ENCODE results near the gene DCAF12. TPM values are rescaled to one million over a fixed set of nuclear protein-coding genes. Genes with fewer than 3 reads are reported as not detected.
"Not testable (repeated sequence)": the region's sequence is repeated elsewhere in the genome, so short reads cannot be mapped to it uniquely, and the experiment has no call there.

The DCAF12 gene
- total RNA-seq, 2 donors from 2014 or later, result 35.0 to 37.0 TPM

DNA sequence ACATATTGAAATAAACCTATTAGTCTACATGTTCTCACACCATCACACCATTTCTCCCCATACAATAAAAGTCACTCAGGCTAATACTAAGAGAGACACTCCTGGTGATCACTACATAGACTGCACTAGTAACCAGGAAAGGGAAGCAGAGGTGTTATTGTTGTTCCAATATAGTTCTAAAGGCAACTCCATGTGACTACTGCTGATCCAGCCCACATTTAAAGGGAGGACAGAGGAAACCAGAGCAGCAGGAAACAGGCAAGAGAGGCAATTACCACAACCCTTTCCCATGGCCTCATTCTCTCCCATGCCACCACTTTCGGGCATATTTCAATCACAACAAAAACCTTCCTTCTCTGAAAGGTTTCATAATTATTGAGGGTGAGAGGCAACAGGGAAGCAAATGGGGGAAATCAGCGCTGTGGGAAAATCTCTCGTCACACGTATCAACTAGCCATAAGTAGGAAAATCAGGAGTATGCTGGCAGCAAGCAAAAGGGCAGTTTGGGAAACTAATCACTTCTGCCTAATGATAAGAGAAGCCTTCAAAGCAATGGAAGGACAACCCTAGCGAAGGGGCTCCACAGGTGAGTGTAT lies 79.6 kb downstream of the DCAF12 start:
- TF ChIP-seq, protein P1, sequence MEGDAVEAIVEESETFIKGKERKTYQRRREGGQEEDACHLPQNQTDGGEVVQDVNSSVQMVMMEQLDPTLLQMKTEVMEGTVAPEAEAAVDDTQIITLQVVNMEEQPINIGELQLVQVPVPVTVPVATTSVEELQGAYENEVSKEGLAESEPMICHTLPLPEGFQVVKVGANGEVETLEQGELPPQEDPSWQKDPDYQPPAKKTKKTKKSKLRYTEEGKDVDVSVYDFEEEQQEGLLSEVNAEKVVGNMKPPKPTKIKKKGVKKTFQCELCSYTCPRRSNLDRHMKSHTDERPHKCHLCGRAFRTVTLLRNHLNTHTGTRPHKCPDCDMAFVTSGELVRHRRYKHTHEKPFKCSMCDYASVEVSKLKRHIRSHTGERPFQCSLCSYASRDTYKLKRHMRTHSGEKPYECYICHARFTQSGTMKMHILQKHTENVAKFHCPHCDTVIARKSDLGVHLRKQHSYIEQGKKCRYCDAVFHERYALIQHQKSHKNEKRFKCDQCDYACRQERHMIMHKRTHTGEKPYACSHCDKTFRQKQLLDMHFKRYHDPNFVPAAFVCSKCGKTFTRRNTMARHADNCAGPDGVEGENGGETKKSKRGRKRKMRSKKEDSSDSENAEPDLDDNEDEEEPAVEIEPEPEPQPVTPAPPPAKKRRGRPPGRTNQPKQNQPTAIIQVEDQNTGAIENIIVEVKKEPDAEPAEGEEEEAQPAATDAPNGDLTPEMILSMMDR (conservative IDR thresholded peaks at IDR 0.05), result no peak
- Histone ChIP-seq H3K36me3 (ENCODE audit: control insufficient read depth, insufficient read depth, low read length) (peaks cover 43% of the 10 kb centered on the region), H3K9me3 (ENCODE audit: control insufficient read depth, low read length) (no peaks in the 10 kb centered on the region), H3K27me3 (ENCODE audit: control insufficient read depth, insufficient read depth, low read length, poor library complexity, severe bottlenecking) (no peaks in the 10 kb centered on the region), H3K4me1 (ENCODE audit: control insufficient read depth, insufficient read depth, low read length) (no peaks in the 10 kb centered on the region), H3K4me3 (ENCODE audit: low read length) (peak overlapping the region; percentile 100), H3K27ac (ENCODE audit: low read depth, low read length) (no peak overlapping the region), H3K9ac (ENCODE audit: extremely low read depth, low read length, poor library complexity, severe bottlenecking) (peak overlapping the region; percentile 97)
- Mint-ChIP-seq H3K9me3 (peaks cover 19% of the 10 kb centered on the region), H3K36me3 (ENCODE audit: low read depth) (peaks cover 34% of the 10 kb centered on the region), H3K4me3 (peak overlapping the region; percentile 94), H3K27me3 (ENCODE audit: insufficient read depth) (no peaks in the 10 kb centered on the region), H3K27ac (peak overlapping the region; percentile 100), H3K4me1 (peaks cover 25% of the 10 kb centered on the region)
- WGBS, 2 experiments (ENCODE audit: insufficient coverage in 1 of 2, insufficient read length in 1 of 2), result 76 to 78% methylated on average over 4 to 5 of the region's 5 CpGs
- peak; percentile 45 for DNase-seq

DNA sequence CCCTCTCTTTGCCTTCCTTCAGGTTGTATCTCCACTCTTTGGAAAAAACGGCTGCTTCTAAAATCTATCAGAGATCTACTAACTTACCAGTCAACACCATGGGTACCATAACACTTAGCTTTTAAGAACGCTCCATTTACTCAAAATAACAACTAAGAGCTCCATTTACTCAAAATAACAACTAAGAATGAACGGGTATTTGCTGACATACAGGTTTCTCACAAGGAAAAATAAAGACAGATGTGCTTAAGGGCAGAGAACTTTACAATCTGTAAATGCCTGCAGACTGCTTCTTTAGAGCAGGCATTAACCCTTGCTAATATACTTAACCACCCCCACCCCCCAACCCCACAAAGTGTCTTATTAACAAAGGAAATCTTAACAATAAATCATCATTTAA lies 80.6 kb downstream of the DCAF12 start:
- peaks cover 10% of the 10 kb centered on the region for H3K9me3 Mint-ChIP-seq
- no peak overlapping the region for H3K27ac Mint-ChIP-seq
- no peaks in the 10 kb centered on the region for H3K27me3 Mint-ChIP-seq (ENCODE audit: insufficient read depth)
- 88 to 100% methylated on average over 2 to 3 of the region's 3 CpGs for WGBS, 2 experiments (ENCODE audit: insufficient coverage in 1 of 2, insufficient read length in 1 of 2)
- peak overlapping the region; percentile 94 for H3K4me3 Mint-ChIP-seq
- Histone ChIP-seq H3K27me3 (ENCODE audit: control insufficient read depth, insufficient read depth, low read length, poor library complexity, severe bottlenecking) (no peaks in the 10 kb centered on the region), H3K9ac (ENCODE audit: extremely low read depth, low read length, poor library complexity, severe bottlenecking) (peak overlapping the region; percentile 39), H3K4me1 (ENCODE audit: control insufficient read depth, insufficient read depth, low read length) (no peaks in the 10 kb centered on the region), H3K27ac (ENCODE audit: low read depth, low read length) (no peak overlapping the region), H3K9me3 (ENCODE audit: control insufficient read depth, low read length) (peaks cover 2% of the 10 kb centered on the region), H3K4me3 (ENCODE audit: low read length) (peak overlapping the region; percentile 100), H3K36me3 (ENCODE audit: control insufficient read depth, insufficient read depth, low read length) (peaks cover 53% of the 10 kb centered on the region)
- TF ChIP-seq, protein P1 (conservative IDR thresholded peaks at IDR 0.05), result no peak
- H3K4me1 Mint-ChIP-seq, result peaks cover 25% of the 10 kb centered on the region
- peaks cover 38% of the 10 kb centered on the region for H3K36me3 Mint-ChIP-seq (ENCODE audit: low read depth)
- DNase-seq, result no peak

DNA sequence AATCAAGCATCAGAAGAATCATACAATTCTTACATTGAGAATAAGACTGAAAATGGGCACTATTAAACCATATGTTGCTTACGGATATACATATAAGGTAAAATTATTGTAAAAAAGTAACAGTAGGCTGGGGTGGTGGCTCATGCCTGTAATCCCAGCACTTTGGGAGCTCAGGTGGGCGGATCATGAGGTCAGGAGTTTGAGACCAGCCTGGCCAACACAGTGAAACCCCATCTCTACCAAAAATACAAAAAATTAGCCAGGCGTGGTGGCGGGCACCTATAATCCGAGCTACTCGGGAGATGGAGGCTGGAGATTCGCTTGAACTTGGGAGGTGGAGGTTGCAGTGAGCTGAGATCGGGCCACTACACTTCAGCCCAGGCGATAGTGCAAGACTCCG lies 84.4 kb downstream of the DCAF12 start:
- WGBS, 2 experiments (ENCODE audit: insufficient coverage in 1 of 2, insufficient read length in 1 of 2), result 90 to 94% methylated on average over 7 to 10 of the region's 10 CpGs
- not testable (repeated sequence) for H3K4me1 ChIP-seq (ENCODE audit: control insufficient read depth, insufficient read depth, low read length); DNase-seq; H3K27ac ChIP-seq (ENCODE audit: low read depth, low read length); H3K9ac ChIP-seq (ENCODE audit: extremely low read depth, low read length, poor library complexity, severe bottlenecking); H3K27me3 ChIP-seq (ENCODE audit: control insufficient read depth, insufficient read depth, low read length, poor library complexity, severe bottlenecking); H3K4me1 Mint-ChIP-seq; H3K27ac Mint-ChIP-seq; H3K4me3 Mint-ChIP-seq; H3K27me3 Mint-ChIP-seq (ENCODE audit: insufficient read depth)
- H3K36me3 ChIP-seq (ENCODE audit: control insufficient read depth, insufficient read depth, low read length), result peaks cover 69% of the 10 kb centered on the region
- peaks cover 12% of the 10 kb centered on the region for H3K9me3 ChIP-seq (ENCODE audit: control insufficient read depth, low read length)
- H3K4me3 ChIP-seq (ENCODE audit: low read length), result peak overlapping the region; percentile 29
- H3K9me3 Mint-ChIP-seq, result peaks cover 31% of the 10 kb centered on the region
- H3K36me3 Mint-ChIP-seq (ENCODE audit: low read depth), result peaks cover 73% of the 10 kb centered on the region

DNA sequence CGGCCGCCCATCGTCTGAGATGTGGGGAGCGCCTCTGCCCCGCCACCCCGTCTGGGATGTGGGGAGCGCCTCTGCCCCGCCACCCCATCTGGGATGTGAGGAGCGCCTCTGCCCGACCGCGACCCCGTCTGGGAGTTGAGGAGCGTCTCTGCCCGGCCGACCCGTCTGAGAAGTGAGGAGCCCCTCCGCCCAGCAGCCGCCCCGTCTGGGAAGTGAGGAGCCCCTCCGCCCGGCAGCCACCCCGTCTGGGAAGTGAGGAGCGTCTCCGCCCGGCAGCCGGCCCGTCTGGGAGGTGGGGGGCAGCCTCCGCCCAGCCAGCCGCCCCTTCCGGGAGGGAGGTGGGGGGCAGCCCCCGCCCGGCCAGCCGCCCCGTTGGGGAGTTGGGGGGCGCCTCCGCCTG lies 87.6 kb downstream of the DCAF12 start:
- H3K27me3 ChIP-seq (ENCODE audit: control insufficient read depth, insufficient read depth, low read length, poor library complexity, severe bottlenecking); H3K27ac Mint-ChIP-seq; H3K9ac ChIP-seq (ENCODE audit: extremely low read depth, low read length, poor library complexity, severe bottlenecking); H3K27me3 Mint-ChIP-seq (ENCODE audit: insufficient read depth); DNase-seq; H3K4me1 ChIP-seq (ENCODE audit: control insufficient read depth, insufficient read depth, low read length); H3K27ac ChIP-seq (ENCODE audit: low read depth, low read length); H3K4me3 ChIP-seq (ENCODE audit: low read length); H3K4me3 Mint-ChIP-seq; H3K4me1 Mint-ChIP-seq: not testable (repeated sequence)
- Mint-ChIP-seq H3K36me3 (ENCODE audit: low read depth) (peaks cover 80% of the 10 kb centered on the region), H3K9me3 (peaks cover 31% of the 10 kb centered on the region)
- Histone ChIP-seq H3K9me3 (ENCODE audit: control insufficient read depth, low read length) (peaks cover 12% of the 10 kb centered on the region), H3K36me3 (ENCODE audit: control insufficient read depth, insufficient read depth, low read length) (peaks cover 68% of the 10 kb centered on the region)
- WGBS, 2 experiments (ENCODE audit: insufficient coverage in 1 of 2, insufficient read length in 1 of 2), result 96% methylated on average over 37 of the region's 37 CpGs; no CpG with 5 or more reads in 1 of the 2 experiments
